NCI-H2107 treated with DMSO at 0.1 percent for 48 hours (cell line): ENCODE measurements around the gene CTIF.
"Not testable (repeated sequence)": the region's sequence is repeated elsewhere in the genome, so short reads cannot be mapped to it uniquely, and the experiment has no call there.

Source experiments
- DNase-seq: peaks from one replicate; lab custom pipeline; 2025; ENCODE audit not compliant: unreplicated experiment; lab: John Stamatoyannopoulos, UW

The CTIF gene

DNA sequence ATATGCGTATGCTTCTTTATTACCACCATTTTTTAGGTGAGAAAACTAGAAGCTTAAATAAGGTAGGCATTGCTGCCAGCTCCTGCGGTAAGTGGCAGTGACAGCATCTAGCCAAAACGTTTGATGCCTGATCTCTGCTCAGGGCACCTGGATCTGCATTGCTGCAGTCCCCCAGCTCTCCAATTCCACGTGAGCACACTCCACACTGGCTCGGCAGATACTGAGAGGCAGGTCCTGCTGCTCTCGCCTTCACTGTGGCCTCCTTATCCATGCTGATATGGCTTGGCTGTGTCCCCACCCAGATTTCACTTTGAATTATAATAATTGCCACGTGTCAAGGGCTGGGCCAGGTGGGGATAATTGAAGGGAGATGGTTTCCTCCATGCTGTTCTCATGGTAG lies 160.9 kb downstream of the CTIF start:
- DNase-seq, result no peak

DNA sequence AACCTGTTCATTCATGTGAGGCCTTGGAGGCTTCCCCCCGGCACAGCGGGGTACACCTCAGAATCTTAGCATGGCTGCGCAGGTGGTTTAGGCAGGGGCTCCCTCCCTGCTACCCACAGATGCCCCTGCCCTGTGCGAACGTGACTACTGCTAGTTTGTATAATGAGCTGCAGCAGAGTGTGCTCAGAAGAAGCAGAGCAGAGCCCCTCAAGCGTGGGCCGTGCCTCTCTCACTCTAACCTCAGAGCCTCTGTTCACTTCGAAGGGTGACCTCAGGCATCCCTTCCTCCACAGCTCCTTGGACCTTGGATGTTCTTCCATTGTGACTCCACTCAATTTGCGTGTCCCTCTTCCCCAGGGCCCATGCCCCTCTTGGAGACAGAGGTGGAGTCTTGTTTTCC lies 161.6 kb downstream of the CTIF start:
- no peak for DNase-seq

DNA sequence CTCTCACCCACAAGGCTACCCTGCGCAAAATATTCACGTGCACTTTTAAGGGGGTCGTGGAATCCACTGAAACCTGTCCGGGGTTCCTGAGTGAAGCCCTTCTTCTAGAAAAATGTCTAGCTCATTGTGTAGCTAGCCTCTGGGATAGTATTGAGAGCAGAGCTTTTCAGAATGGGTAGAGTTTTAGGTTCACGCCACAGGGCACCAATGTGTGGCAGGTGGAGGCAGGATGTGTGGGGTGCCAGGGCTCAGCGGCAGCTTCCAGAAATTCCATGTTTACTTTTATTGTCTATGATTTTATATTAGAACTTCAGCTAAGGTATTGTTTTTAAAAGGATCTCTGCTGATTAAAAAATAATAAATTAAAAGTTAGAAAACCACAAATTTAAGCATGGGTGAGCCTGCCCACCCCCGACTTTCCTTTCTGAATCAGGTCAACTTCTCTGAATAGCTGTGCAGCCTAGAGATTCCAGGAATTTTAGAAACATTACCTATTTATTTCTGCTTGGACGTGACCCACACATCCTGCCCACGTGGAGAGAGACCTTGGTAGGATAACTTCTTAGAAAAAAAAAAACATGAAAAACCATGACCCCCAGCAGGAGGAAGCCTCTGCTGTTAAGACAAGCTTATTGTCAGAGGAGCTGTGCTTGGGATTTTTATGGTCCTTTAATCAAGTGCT lies 163.7 kb downstream of the CTIF start:
- DNase-seq, result no peak

- no peak for DNase-seq
Observed at GRCh38 chr18:48703028-48703386, 164.2 kb downstream of the CTIF start.

DNA sequence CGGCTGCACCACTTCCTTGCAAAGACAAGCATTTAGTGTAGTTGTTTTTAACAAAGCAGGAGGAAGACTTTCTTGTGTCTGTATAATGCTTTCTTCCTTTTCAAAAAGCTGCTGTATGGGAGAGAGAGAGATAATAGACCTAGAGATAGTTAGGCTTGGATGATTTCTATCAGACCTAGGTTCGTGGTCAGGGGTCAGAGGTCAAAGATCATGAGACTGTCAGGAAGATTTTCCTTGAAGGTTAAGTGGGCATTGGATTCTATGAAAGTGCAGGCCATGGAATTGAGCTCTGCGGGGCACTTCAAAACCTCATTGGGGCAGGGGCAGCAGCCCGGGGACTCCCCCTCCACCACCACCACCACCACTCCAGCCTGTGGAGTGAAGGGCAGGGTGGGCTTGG lies 164.6 kb downstream of the CTIF start:
- no peak for DNase-seq

DNA sequence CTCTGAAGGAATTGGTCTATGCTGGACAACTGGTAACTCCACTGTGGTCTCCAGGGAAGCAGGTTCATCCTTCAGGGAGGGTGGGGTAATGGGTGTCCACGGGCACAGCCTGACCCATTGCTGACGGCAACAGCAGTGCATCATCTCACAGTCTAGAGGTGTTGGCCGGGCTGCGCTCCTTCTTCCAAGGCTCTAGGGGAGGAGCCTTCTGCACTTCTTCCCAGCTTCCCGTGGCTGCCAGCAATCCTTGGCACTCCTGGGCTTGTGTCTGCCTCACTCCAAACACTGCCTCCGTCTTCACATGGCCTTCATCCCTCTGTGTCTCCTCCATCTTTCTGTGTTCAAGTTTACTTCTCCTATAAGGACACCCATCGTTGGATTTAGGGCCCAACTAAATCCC lies 166.2 kb downstream of the CTIF start:
- no peak for DNase-seq

GRCh38 chr18:48705531-48705930 lies 166.7 kb downstream of the CTIF start:
- DNase-seq, result no peak

DNA sequence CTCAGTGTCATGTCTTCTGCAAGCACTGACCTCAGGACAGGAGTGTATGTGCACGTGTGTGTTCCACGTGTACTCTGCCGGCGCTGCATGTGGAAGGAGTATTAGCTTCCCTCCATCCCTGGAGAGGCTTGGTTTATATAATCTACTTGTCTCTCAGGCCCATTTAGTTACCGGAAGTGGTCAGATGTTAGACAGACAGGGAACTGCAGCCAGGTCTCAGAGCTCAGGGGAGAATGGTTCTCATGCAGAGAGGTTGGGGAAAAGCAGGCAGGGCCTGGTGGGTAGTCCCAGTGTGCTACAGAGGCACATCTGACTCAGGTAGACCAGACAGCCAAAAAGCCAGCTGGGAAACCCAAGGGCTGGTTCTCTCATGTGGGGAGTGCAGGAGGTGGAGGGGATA lies 167.9 kb downstream of the CTIF start:
- DNase-seq, result no peak

- no peak for DNase-seq
Observed at GRCh38 chr18:48707636-48708296, 168.9 kb downstream of the CTIF start.

DNA sequence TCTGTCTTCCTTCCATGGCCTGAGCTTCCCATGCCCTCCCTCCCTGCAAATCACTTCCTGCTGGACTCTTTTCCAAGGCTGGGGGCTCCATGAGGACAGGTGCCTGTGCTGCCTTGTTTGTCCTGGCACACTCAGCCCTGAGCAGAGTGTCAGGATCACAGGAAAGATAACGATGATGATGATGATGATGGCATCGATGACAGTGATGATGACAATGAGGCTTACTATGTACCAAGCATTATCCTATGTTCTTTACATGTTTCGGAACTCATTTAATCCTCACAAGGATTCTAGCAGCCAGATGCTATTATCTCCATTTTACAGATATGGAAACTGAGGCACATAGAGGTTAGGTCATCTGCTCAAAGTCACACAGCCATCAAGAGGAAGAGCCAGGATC lies 170.0 kb downstream of the CTIF start:
- DNase-seq, result no peak

DNA sequence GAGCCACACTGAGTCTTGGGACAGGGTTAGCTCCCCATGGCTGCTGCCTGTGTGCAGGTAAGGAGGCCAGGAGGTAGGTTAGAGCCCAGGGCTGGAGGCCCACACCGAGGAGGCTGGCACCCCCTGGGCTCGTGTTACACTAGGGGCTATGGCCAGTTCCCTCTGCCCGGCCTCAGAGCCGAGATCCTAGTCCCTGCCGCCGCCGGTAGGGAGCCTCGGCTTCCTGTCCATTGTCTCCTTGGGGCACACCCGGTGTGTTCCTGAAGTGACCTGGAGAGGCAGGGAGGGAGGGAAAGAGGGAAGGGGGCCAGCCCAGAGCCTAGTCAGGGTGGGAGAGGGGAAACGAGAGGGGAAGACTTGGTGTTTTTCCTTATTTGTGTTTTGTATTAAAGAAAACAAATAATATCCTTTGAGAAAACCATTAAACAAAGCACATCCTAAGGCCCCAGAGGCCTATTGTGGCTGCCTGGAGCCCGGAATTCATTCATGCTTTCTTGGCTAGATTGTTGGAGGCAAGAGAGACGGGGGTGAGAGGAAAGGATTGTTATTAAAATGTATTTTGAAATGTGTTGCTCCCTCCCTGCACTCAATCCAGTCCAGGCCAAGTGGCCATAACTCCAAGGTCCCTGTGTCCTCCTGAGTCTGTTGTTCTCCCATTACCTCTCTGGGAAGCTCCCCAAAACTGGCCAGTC lies 170.7 kb downstream of the CTIF start:
- no peak for DNase-seq

- no peak for DNase-seq
Observed at GRCh38 chr18:48711651-48712486, 173.0 kb downstream of the CTIF start.

- DNase-seq, result no peak
Observed at GRCh38 chr18:48713309-48713708, 174.5 kb downstream of the CTIF start.

GRCh38 chr18:48714873-48715272 lies 176.0 kb downstream of the CTIF start:
- DNase-seq, result no peak

- DNase-seq, result no peak
Observed at GRCh38 chr18:48715711-48716361, 177.0 kb downstream of the CTIF start.

DNA sequence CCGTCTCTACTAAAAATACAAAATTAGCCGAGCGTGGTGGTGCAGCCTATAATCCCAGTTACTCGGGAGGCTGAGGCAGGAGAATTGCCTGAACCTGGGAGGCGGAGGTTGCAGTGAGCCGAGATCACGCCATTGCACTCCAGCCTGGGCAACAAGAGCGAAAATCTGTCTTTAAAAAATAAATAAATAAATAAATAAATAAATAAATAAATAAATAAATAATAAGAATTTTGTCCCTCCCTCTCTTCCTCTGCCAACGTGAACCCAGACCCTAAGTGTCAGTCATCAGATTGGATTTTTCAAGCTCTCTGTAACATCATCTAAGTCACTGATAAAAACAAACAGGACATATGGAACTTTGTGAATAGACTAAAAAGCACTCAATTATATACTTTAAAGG lies 178.4 kb downstream of the CTIF start:
- not testable (repeated sequence) for DNase-seq

- DNase-seq, result no peak
Observed at GRCh38 chr18:48718251-48718959, 179.6 kb downstream of the CTIF start.

- no peak for DNase-seq
Observed at GRCh38 chr18:48719388-48719787, 180.6 kb downstream of the CTIF start.

- DNase-seq, result no peak
Observed at GRCh38 chr18:48719974-48720654, 181.3 kb downstream of the CTIF start.

DNA sequence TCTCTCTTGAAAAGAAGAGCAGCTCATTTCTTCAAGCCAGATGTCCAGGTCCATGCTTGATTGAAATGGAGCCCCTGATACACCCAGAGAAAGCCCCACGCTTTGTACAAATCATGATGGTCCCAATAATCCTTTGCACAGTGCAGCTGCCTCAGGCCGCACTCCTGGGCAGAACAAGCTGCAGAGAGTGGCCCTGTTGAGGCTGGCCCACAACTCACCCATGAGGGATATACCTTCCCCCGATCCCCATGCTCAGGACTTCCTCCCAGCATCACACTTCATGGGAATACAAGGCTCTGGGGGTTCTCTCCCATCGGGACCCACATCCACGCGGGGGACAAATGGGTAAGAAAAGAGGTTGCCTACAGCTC lies 181.8 kb downstream of the CTIF start:
- no peak for DNase-seq
